SK-N-SH treated with all-trans-retinoic acid at 6 μM for 48 hours (cell line): ENCODE data around the gene EEFSEC.

Source experiments
- CREB5 ChIP-seq: fragments of 250-450 bp; sonication (Bioruptor Pico); IDR thresholded peaks from 2 replicates; pipeline ENCODE4 v1.5.1; 2020; ENCODE audit warnings: low read depth, mild to moderate bottlenecking, moderate library complexity
- ESRRG ChIP-seq: fragments of 250-450 bp; sonication (Bioruptor Pico); IDR thresholded peaks from 2 replicates; pipeline ENCODE4 v1.6.1; 2021; ENCODE audit warnings: mild to moderate bottlenecking
- GLIS3 ChIP-seq: fragments of 250-450 bp; sonication (Bioruptor Pico); IDR thresholded peaks from 2 replicates; pipeline ENCODE4 v1.5.0; 2020; ENCODE audit warnings: mild to moderate bottlenecking, moderate library complexity
- OSR1 ChIP-seq: fragments of 250-450 bp; sonication (Bioruptor Pico); IDR thresholded peaks from 2 replicates; pipeline ENCODE4 v1.8.0; 2022; ENCODE audit warnings: moderate library complexity, mild to moderate bottlenecking, inconsistent platforms
- PATZ1 ChIP-seq: fragments of 250-450 bp; sonication (Bioruptor Pico); IDR thresholded peaks from 2 replicates; pipeline ENCODE4 v1.8.0; 2020; ENCODE audit warnings: mild to moderate bottlenecking, moderate library complexity, borderline replicate concordance
- PPARA ChIP-seq: fragments of 250-450 bp; sonication (Bioruptor Pico); IDR thresholded peaks from 2 replicates; pipeline ENCODE4 v1.5.0; 2020; ENCODE audit warnings: mild to moderate bottlenecking, borderline replicate concordance
- TOX ChIP-seq: fragments of 250-450 bp; sonication (Bioruptor Pico); IDR thresholded peaks from 2 replicates; pipeline ENCODE4 v1.8.0; 2021; ENCODE audit warnings: mild to moderate bottlenecking, moderate library complexity, borderline replicate concordance
- ZFP3 ChIP-seq: fragments of 250-450 bp; sonication (Bioruptor Pico); IDR thresholded peaks from 2 replicates; pipeline ENCODE4 v1.5.0; 2020; ENCODE audit warnings: mild to moderate bottlenecking, moderate library complexity
- ZFP30 ChIP-seq: fragments of 450-650 bp; formaldehyde crosslinking; IDR thresholded peaks from 2 replicates; pipeline ENCODE4 v1.5.0; 2022; ENCODE audit warnings: mild to moderate bottlenecking, moderate library complexity
- ZNF565 ChIP-seq: fragments of 450-650 bp; formaldehyde crosslinking; conservative IDR thresholded peaks from 2 replicates; pipeline ENCODE4 v1.5.0; 2020; ENCODE audit warnings: low read depth, mild to moderate bottlenecking, moderate library complexity
- TF ChIP-seq, protein P1 (sequence below): fragments of 250-450 bp; sonication (Bioruptor Pico); IDR thresholded peaks from 2 replicates; pipeline ENCODE4 v1.5.1; 2021; ENCODE audit warnings: mild to moderate bottlenecking, moderate library complexity

DNA sequence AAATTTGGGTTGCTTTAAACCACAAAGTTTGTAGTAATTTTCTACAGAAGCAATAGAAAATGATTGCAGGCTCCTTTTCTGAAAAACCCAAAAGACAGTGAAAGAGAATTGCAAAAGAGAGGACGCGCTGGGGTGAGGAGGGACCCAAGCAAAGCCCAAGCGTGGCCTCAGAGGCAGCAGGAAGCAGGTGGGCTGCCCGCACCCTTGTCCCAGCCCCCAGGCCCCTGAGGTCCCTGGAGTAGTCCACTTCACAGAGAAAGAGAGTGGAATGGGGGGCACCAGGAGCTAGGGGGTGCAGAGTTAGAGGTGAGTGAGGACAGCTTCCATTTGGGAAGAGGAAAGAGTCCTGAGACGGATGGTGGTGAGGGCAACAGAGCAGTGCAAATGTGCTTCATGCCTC is 301.8 kb downstream of the EEFSEC start:
- no peak for TF ChIP-seq ZFP30
- no peak for TF ChIP-seq PPARA (CRISPR knock-in tag)
- TF ChIP-seq CREB5 (CRISPR knock-in tag): no peak
- TF ChIP-seq ZFP3 (CRISPR knock-in tag): no peak
- no peak for TF ChIP-seq TOX (CRISPR knock-in tag)
- TF ChIP-seq ESRRG (CRISPR knock-in tag): no peak
- TF ChIP-seq OSR1 (CRISPR knock-in tag): no peak
- no peak for TF ChIP-seq GLIS3 (CRISPR knock-in tag)
- no peak for TF ChIP-seq ZNF565 (CRISPR knock-in tag)
- TF ChIP-seq, protein P1, sequence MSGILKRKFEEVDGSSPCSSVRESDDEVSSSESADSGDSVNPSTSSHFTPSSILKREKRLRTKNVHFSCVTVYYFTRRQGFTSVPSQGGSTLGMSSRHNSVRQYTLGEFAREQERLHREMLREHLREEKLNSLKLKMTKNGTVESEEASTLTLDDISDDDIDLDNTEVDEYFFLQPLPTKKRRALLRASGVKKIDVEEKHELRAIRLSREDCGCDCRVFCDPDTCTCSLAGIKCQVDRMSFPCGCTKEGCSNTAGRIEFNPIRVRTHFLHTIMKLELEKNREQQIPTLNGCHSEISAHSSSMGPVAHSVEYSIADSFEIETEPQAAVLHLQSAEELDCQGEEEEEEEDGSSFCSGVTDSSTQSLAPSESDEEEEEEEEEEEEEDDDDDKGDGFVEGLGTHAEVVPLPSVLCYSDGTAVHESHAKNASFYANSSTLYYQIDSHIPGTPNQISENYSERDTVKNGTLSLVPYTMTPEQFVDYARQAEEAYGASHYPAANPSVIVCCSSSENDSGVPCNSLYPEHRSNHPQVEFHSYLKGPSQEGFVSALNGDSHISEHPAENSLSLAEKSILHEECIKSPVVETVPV (CRISPR knock-in tag): no peak
- TF ChIP-seq PATZ1 (CRISPR knock-in tag): no peak
